ENCODE measurements around the gene KCTD21. TPM values are rescaled to one million over a fixed set of nuclear protein-coding genes. Genes with fewer than 3 reads are reported as not detected.

KCTD21 gene
- total RNA-seq, 1 donor from 2014 or later: 8.4 TPM

DNA sequence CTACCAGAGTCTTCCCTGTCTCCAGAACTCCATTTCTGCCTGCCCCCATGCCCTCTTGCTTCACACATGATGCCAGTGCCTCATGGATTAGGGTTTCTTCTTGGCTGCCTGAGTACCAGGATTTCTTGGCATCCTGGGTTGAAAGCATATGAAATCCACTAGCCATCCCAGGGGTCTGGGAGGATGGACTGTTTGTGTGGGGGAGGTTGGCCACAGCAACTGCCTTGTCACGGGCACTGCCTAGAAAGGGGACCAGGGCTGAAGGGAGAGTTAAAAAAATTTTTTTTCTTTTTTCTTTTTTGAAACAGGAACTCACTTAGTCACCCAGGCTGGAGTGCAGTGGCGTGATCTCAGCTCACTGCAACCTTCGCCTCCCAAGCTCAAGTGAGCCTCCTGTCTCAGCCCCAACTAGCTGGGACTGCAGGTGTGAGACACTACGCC lies 4.5 kb upstream of the KCTD21 start:
- TF ChIP-seq, protein P1, sequence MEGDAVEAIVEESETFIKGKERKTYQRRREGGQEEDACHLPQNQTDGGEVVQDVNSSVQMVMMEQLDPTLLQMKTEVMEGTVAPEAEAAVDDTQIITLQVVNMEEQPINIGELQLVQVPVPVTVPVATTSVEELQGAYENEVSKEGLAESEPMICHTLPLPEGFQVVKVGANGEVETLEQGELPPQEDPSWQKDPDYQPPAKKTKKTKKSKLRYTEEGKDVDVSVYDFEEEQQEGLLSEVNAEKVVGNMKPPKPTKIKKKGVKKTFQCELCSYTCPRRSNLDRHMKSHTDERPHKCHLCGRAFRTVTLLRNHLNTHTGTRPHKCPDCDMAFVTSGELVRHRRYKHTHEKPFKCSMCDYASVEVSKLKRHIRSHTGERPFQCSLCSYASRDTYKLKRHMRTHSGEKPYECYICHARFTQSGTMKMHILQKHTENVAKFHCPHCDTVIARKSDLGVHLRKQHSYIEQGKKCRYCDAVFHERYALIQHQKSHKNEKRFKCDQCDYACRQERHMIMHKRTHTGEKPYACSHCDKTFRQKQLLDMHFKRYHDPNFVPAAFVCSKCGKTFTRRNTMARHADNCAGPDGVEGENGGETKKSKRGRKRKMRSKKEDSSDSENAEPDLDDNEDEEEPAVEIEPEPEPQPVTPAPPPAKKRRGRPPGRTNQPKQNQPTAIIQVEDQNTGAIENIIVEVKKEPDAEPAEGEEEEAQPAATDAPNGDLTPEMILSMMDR (conservative IDR thresholded peaks at IDR 0.05): no peak
- Mint-ChIP-seq H3K4me3 (peak overlapping the region; percentile 69), H3K4me1 (peaks cover 48% of the 10 kb centered on the region), H3K9me3 (no peaks in the 10 kb centered on the region), H3K27ac (ENCODE audit: unreplicated experiment) (no peak overlapping the region), H3K27me3 (ENCODE audit: low read depth) (no peaks in the 10 kb centered on the region), H3K36me3 (ENCODE audit: low read depth) (no peaks in the 10 kb centered on the region)
- DNase-seq (ENCODE audit: low read depth, low spot score): no peak

DNA sequence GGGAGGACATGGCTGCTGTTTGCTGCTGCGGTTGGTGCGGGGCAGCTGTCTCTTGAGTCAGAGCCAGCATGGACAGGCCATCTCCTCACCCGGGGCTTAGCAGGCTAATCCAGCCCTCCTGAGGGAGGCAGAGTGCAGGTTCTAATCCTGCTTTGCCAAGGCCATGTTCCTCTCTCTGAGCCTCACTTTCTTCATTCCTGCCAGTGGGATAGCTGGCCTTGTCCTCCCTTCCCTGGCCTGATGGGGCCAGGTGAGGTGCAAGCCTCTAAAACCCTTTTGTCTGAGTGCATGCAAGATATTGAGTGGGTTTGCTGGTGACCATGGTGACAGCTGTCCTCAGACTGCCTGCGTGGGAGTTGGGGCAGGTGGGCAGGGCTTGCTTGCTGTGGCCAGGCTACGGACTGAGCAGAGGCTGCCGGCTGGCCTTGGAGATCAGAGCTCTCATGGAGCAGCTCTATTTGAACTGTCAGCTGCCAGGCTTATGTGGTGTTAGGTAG lies 3.8 kb upstream of the KCTD21 start:
- Mint-ChIP-seq H3K27ac (ENCODE audit: unreplicated experiment) (peak overlapping the region; percentile 19), H3K9me3 (no peaks in the 10 kb centered on the region), H3K27me3 (ENCODE audit: low read depth) (no peaks in the 10 kb centered on the region), H3K4me3 (peak overlapping the region; percentile 69), H3K4me1 (peaks cover 54% of the 10 kb centered on the region), H3K36me3 (ENCODE audit: low read depth) (no peaks in the 10 kb centered on the region)
- TF ChIP-seq, protein P1 (conservative IDR thresholded peaks at IDR 0.05): no peak
- DNase-seq (ENCODE audit: low read depth, low spot score): no peak

DNA sequence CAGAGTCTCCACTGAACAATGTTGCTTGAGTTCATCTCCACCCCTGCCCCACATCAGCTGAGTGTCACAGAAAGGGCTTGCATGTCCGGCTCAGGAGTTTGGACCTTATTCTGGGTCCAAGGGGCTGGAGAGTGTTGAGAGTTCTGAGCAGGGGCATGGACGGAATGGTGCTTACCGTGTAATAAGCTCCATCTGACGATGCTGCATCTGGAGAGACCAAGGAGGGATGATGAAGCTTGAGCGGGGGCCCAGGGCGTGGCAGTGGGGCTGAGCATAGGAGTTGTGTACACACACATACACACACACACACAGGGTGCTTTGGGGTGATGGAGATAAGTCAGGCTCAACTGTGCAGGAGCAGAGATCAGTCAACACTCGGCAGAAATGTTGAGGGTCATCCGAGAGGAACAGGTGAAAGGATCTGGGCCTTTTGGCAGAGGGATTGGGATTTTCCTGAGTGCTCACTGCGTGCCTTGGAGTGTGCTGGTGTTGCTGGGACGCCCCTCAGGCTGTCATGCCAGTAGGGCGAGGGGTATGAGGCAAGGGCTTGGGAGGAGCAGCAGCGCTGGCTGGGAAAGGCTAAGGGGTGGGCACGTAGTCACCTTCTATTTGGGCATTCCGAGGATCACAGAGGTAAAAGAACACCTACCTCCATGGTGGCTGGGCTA lies 2.6 kb upstream of the KCTD21 start:
- Mint-ChIP-seq H3K36me3 (ENCODE audit: low read depth) (no peaks in the 10 kb centered on the region), H3K27me3 (ENCODE audit: low read depth) (no peaks in the 10 kb centered on the region), H3K4me3 (peak overlapping the region; percentile 100), H3K4me1 (peaks cover 62% of the 10 kb centered on the region), H3K27ac (ENCODE audit: unreplicated experiment) (no peak overlapping the region), H3K9me3 (no peaks in the 10 kb centered on the region)
- TF ChIP-seq, protein P1 (conservative IDR thresholded peaks at IDR 0.05): no peak
- no peak for DNase-seq (ENCODE audit: low read depth, low spot score)

DNA sequence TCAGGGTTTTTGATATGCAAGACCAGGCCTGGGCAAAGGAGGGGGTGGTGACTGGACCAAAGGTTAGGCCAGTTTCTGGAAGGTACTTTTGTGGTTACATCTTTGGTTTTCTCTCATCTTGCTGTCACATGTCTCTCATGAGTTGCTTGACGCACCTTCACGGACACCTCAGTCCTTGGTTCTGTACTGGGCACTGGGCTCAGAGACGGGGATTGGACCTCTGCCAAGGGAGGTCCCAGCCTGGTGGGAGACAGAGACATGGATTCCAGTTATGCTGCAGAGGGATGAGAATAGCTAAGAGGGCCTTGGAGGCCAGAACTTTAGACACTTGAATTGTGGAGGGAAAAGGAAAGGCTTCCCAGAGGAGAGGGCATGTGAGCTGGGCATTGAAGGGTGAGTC lies 1.9 kb upstream of the KCTD21 start:
- Mint-ChIP-seq H3K36me3 (ENCODE audit: low read depth) (no peaks in the 10 kb centered on the region), H3K27me3 (ENCODE audit: low read depth) (no peaks in the 10 kb centered on the region), H3K4me1 (peaks cover 62% of the 10 kb centered on the region), H3K9me3 (no peaks in the 10 kb centered on the region), H3K27ac (ENCODE audit: unreplicated experiment) (no peak overlapping the region), H3K4me3 (peak overlapping the region; percentile 100)
- no peak for DNase-seq (ENCODE audit: low read depth, low spot score)
- TF ChIP-seq, protein P1 (conservative IDR thresholded peaks at IDR 0.05): no peak

DNA sequence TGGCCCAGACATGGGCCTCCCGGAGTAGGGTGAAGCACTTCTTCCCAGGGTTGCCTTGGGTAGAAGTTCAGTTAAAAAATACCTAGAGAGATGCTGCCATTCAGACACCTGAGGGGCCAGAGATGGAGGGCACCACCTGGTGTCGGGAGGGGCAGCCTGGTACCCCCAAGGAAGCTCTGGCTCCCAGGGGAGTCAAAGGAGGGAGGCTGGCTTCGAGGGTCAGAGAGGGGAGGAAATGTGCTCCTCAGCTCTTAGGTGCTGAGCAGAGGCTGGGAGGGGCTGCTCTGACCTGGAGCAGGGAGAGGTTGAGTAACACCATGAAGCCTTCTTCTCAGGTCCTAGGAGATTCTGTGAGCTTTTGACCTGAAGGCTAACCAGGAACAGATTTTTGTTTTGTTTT lies 1.4 kb upstream of the KCTD21 start:
- no peak overlapping the region for H3K27ac Mint-ChIP-seq (ENCODE audit: unreplicated experiment)
- H3K4me1 Mint-ChIP-seq: peaks cover 62% of the 10 kb centered on the region
- TF ChIP-seq, protein P1 (conservative IDR thresholded peaks at IDR 0.05): no peak
- H3K9me3 Mint-ChIP-seq: no peaks in the 10 kb centered on the region
- DNase-seq (ENCODE audit: low read depth, low spot score): no peak
- H3K27me3 Mint-ChIP-seq (ENCODE audit: low read depth): no peaks in the 10 kb centered on the region
- peak overlapping the region; percentile 100 for H3K4me3 Mint-ChIP-seq
- no peaks in the 10 kb centered on the region for H3K36me3 Mint-ChIP-seq (ENCODE audit: low read depth)
